Measurements from ENCODE around the gene FYCO1.

Gene FYCO1

GRCh38 chr3:45975686-45976085 is 19.9 kb downstream of the FYCO1 start:
- Histone ChIP-seq H3K4me1 (ENCODE audit: insufficient read depth, low read length, poor library complexity, severe bottlenecking) (peaks cover 49% of the 10 kb centered on the region), H3K79me2 (ENCODE audit: insufficient read depth, low read length) (no peaks in the 10 kb centered on the region), H3K9me2 (replicated peaks; ENCODE audit: low read depth, low read length) (no peaks in the 10 kb centered on the region), H2AFZ (ENCODE audit: low read length) (no peak overlapping the region), H3K36me3 (ENCODE audit: insufficient read depth, low read length) (peaks cover 27% of the 10 kb centered on the region), H3K4me3 (ENCODE audit: low read length, poor library complexity, severe bottlenecking) (no peak overlapping the region), H4K20me1 (ENCODE audit: insufficient read depth, low read length, poor library complexity, severe bottlenecking) (no peaks in the 10 kb centered on the region), H3K9ac (ENCODE audit: low read depth, low read length, poor library complexity, severe bottlenecking) (no peak overlapping the region), H3F3A (ENCODE audit: low read depth) (peaks cover 8% of the 10 kb centered on the region; the same call in 1 of the 2 replicates), H3K27me3 (ENCODE audit: insufficient read depth, low read length, poor library complexity, severe bottlenecking) (no peaks in the 10 kb centered on the region), H3K4me2 (ENCODE audit: low read depth, low read length, poor library complexity, severe bottlenecking) (peak overlapping the region; percentile 44), H3K9me3 (ENCODE audit: insufficient read depth, low read depth, low read length) (no peaks in the 10 kb centered on the region)
- TF ChIP-seq EZH2phosphoT487 (IDR thresholded peaks at IDR 0.05; ENCODE audit: borderline replicate concordance) = no peak
- TF ChIP-seq CTCF (conservative IDR thresholded peaks at IDR 0.05; ENCODE audit: low read length) = no peak

DNA sequence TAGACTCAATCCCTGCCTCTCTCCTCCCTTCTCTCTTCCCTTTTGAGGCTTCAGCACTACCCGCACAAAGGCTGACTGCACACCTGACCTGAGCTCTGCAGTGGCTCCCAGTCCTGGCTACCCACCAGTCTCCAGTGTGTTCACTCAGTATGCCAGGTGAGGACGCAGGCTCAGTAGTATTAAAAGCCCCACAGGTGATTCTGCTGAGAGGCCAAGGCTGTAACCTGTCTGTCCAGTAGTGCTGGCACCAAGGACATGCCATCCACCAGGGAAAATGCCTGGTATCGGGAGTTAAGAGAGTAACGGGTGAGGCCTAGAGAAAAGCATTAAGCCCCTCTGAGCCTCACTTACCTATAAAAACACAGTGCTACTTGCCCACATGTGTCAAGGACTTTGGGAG is 20.9 kb downstream of the FYCO1 start:
- no peak overlapping the region for H3K4me2 ChIP-seq (ENCODE audit: low read depth, low read length, poor library complexity, severe bottlenecking)

GRCh38 chr3:45972534-45973402 is 22.9 kb downstream of the FYCO1 start:
- no peaks in the 10 kb centered on the region for H3K9me2 ChIP-seq (replicated peaks; ENCODE audit: low read depth, low read length)
- no peak overlapping the region for H2AFZ ChIP-seq (ENCODE audit: low read length)
- H3K9me3 ChIP-seq (ENCODE audit: insufficient read depth, low read depth, low read length) = no peaks in the 10 kb centered on the region
- H3K9ac ChIP-seq (ENCODE audit: low read depth, low read length, poor library complexity, severe bottlenecking) = no peak overlapping the region
- H3F3A ChIP-seq (ENCODE audit: low read depth) = peaks cover 8% of the 10 kb centered on the region; the same call in 1 of the 2 replicates
- peaks cover 22% of the 10 kb centered on the region; the same call in 1 of the 2 replicates for H3K36me3 ChIP-seq (ENCODE audit: insufficient read depth, low read length)
- peaks cover 51% of the 10 kb centered on the region for H3K4me1 ChIP-seq (ENCODE audit: insufficient read depth, low read length, poor library complexity, severe bottlenecking)
- TF ChIP-seq EZH2phosphoT487 (IDR thresholded peaks at IDR 0.05; ENCODE audit: borderline replicate concordance) = no peak
- no peak for TF ChIP-seq CTCF (conservative IDR thresholded peaks at IDR 0.05; ENCODE audit: low read length)
- H3K27me3 ChIP-seq (ENCODE audit: insufficient read depth, low read length, poor library complexity, severe bottlenecking) = no peaks in the 10 kb centered on the region
- H3K4me3 ChIP-seq (ENCODE audit: low read length, poor library complexity, severe bottlenecking) = no peak overlapping the region
- H4K20me1 ChIP-seq (ENCODE audit: insufficient read depth, low read length, poor library complexity, severe bottlenecking) = no peaks in the 10 kb centered on the region
- no peaks in the 10 kb centered on the region for H3K79me2 ChIP-seq (ENCODE audit: insufficient read depth, low read length)
- no peak overlapping the region for H3K4me2 ChIP-seq (ENCODE audit: low read depth, low read length, poor library complexity, severe bottlenecking)

More for the DNA sequence above, 20.9 kb downstream of the FYCO1 start:
- H3K36me3 ChIP-seq (ENCODE audit: insufficient read depth, low read length) = peaks cover 21% of the 10 kb centered on the region
- no peak overlapping the region for H3K4me3 ChIP-seq (ENCODE audit: low read length, poor library complexity, severe bottlenecking)
- TF ChIP-seq CTCF (conservative IDR thresholded peaks at IDR 0.05; ENCODE audit: low read length) (no peak), EZH2phosphoT487 (IDR thresholded peaks at IDR 0.05; ENCODE audit: borderline replicate concordance) (no peak)
- H3K9me2 ChIP-seq (replicated peaks; ENCODE audit: low read depth, low read length) = no peaks in the 10 kb centered on the region
- no peak overlapping the region for H2AFZ ChIP-seq (ENCODE audit: low read length)
- no peaks in the 10 kb centered on the region for H3K27me3 ChIP-seq (ENCODE audit: insufficient read depth, low read length, poor library complexity, severe bottlenecking)
- H4K20me1 ChIP-seq (ENCODE audit: insufficient read depth, low read length, poor library complexity, severe bottlenecking) = no peaks in the 10 kb centered on the region
- H3K9ac ChIP-seq (ENCODE audit: low read depth, low read length, poor library complexity, severe bottlenecking) = no peak overlapping the region
- H3K79me2 ChIP-seq (ENCODE audit: insufficient read depth, low read length) = no peaks in the 10 kb centered on the region
- H3K4me1 ChIP-seq (ENCODE audit: insufficient read depth, low read length, poor library complexity, severe bottlenecking) = peaks cover 50% of the 10 kb centered on the region
- peaks cover 8% of the 10 kb centered on the region; the same call in 1 of the 2 replicates for H3F3A ChIP-seq (ENCODE audit: low read depth)
- H3K9me3 ChIP-seq (ENCODE audit: insufficient read depth, low read depth, low read length) = no peaks in the 10 kb centered on the region
